Stimulated activated CD4-positive, alpha-beta T cell treated with anti-CD3 and anti-CD28 coated beads, Interleukin-15, amount 100 ng/mL, for 24 hours (primary cell): ENCODE results near the gene UACA.
"Not testable (repeated sequence)": the region's sequence is repeated elsewhere in the genome, so short reads cannot be mapped to it uniquely, and the experiment has no call there.

Source experiments
- DNase-seq: peaks from one replicate; pipeline ENCODE4 v3.0.0-alpha.2; 2020

UACA gene

DNA sequence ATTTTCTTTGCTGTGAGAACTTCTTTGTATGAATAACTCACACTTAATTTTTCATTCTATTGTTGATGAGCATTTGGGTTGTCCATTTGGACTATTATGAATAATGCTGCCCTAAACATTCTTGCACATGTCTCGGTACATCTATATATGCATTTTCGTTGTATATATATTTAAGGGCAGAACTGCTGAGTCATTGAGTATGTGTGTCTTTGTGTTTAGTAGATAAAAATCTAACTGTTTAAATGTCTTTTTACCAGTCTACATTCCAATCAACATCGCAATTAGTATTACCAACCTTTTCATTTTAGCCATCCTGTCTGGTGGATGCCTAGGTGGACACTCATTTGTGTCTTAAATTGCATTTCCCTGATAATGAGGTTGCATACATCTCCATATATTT, 144.4 kb downstream of the UACA start:
- no peak for DNase-seq

DNA sequence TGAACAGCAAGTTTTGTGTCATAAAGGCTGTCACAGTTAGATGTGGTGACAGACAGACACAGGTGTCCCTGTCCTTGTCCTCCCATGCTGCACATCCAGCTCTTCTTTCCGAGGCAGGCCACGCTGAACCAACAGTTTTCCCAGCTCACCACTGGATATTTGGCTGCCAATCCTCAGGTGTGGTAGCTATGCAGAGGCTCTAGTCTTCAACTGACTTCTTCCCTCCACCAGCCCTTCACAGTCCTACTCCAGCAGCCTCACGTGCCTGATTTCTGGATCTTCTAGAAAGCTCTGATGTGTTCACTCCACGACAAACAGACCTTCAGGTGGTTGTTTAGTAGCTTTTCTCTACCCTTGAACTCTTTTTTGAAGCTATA, 145.5 kb downstream of the UACA start:
- DNase-seq: no peak

DNA sequence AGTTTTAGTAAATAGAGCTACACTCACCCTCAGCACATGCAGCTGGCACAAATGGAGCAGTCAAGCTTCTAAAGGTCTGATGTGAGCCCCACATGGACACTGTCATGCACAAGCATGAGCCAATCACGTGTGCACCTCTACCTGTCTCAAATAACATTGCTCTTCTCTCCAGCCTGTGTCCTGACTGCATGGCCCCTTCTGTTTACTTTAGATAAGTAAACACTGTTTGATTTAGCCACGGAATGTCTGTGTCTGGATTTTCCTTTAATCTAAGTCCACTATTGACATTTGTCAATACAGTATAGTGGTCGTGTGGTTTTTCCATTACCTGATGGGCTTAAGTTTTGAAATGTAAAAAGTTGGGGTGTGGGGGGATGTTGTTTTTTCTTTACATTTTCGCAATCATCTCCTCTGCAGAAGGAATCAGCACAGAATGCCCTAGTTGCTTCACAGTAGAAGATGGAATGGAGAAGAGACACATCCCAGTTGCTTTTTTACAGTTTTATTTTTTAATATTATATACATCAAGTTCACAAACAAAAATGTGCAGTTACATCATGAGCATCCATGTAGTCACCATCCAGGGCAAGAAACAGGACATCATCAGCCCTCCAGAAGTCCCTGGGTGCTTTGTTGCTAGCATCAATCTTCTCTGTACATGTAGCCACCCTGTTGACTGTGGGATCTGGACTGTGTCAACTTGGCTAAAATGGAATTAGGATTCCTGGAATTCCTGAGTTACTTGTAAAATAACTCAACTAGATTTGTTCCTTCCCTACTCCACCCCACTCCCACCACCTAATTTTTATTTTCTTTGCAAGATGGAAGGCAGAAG, 146.1 kb downstream of the UACA start:
- no peak for DNase-seq

DNA sequence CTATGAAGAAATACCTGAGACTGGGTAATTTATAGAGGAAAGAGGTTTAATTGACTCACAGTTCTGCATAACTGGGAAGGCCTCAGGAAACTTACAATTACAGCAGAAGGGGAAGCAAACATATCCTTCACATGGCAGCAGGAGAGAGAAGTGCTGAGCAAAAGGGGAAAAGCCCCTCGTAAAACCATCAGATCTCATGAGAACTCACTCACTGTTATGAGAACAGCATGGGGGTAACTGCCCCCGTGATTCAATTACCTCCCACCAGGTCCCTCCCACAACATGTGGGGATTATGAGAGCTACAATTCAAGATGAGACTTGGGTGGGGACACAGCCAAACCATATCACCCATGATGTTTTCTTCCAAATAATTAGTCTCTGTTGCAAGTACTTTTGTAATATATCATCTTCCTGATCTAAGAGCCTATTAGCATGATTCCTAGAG, 147.0 kb downstream of the UACA start:
- not testable (repeated sequence) for DNase-seq

DNA sequence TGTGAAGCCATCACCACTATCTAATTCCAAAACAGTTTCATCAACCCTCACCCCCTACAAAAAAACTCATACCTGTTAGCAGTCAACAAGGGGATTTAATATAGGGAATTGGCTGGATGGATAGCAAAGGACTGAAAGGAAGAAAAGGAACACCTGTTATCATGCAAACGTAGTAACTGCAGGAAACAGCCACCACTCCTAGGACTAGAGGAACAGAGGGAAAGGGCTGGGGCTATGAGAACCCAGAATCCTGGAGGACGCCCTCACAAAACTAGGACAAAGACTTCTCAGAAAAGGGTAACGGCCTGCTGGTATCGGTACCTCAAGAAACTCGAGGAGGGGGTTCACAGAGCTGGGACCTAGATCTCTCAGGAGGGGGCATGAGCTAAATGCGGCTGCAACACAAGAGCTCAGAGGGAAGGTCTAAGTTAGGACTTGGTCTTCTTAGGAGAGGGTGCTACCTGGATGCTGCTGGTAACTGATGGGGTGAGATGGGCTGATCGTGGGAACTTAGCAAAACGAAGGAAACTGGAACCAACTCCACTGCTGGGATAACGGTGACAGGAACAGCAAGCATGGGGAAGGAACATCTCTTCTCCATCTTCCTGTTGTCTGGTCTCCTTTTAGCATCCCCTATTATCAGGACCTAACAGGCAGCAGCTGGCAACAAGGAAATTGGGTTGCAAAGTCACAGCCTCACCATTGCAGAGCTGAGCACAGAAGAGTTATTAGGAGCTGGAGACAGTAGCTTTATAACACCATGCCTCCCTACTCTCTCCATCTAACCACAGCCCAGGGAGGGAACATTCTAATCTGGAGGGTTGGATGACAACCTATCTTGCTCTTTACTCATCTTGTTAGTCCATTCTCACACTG, 147.7 kb downstream of the UACA start:
- no peak for DNase-seq

DNA sequence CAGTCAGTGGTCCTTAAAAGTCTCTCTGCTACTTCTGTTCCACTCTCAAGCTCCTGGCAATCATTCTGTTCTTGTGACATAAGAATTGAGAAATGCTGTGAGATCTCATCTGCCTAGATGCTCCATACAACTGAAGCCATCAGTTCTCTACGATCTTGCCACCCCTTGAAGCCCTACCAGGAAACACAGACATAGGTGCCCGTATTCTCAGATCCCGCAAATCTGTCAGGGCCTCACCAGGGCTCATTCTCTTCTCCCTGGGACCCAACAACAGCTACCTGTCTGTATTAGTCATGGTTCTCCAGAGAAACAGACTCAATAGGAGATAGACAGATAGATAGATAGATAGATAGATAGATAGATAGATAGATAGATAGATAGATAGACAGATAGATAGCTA, 149.1 kb downstream of the UACA start:
- DNase-seq: no peak

DNA sequence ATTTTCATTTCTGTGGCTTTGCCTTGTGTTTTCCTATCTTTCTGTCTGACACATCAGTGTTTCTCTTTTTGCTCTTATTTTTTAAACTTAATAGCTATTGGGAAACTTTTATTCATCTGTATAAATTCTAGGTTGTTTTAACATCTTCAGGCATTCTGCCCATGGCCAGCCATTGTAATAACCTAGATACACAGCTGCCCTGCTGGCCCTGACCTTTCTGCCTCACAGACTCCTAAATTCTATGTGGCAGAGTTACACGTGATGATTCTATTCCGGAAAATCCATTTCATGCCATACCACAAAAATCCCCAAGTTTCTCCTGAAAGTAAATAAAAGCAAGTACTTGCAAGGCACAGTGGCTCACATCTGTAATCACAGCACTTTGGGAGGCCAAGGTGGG, 150.1 kb downstream of the UACA start:
- no peak for DNase-seq

DNA sequence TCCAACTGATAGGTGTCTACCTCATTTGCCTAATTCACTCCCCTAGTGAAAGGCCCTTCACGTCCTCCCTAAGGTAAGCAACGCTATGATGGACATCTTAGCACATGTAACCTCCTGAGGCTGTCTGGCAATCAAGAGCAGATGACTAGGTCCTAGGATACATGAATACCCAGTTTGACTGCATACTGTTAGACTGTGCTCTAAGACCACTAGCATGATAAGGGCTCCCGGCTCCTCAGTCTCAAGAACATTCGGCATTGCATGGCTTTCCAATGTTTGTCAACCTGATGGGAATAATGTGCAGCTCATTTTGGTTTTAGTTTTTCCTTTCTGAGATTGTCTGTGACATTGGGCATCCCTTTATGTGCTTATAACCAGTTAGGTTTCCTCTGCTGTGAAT, 152.1 kb downstream of the UACA start:
- no peak for DNase-seq

DNA sequence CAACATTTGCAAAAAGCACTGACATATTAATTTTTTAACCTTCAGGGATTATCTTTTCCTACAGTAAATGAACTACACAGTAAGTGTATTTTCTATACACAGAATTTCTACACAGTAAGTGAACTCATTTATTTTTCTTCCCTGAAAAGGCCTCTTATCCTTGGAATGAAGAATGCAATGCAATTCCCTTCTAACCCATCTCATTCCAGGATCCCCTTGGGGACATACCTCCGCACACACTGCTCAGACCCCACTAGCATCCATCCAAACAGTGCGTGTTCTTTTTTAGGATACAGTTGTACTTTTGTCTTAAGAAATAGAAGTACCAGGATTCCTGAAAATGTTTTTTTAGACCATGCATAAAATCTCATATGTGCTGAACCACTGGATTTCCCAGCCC, 152.8 kb downstream of the UACA start:
- no peak for DNase-seq

DNA sequence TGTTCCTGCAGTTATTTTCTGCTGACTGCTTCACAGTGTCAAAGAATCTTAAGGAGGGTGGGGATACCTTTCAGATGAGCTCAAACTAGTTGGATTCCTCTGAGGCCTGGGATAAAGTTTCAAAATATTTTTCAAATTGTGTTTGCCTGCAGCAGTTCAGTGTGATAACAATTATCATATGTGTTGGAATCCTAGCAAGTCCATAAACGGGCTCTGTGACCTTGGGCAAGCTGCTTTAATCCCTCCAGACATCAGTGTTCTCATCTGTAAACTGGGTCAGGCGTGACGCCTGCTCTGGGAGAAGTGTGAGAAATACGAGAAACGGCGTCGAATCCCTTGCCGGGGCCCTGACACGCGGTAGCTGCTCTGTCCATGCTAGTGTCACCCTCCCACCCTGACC, 153.5 kb downstream of the UACA start:
- no peak for DNase-seq

DNA sequence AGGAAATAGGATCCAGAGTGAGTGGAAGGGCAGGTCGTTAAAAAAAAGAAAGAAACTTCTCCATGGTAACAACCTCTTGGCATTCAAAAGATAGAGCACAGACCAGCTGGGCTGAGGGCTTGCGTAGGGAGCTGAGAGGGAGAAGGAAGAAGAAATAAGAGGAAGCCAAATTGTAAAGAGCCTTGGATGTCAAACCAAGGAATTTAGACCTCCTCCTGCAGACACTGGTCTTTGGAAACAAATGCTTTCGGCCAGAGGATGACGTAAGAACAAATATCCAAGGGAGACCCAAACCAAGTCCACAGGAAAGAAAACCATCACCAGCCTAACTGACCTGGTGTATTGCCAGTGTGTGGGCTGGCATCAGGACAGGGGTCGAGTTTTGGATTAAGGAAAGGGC, 155.2 kb downstream of the UACA start:
- no peak for DNase-seq

DNA sequence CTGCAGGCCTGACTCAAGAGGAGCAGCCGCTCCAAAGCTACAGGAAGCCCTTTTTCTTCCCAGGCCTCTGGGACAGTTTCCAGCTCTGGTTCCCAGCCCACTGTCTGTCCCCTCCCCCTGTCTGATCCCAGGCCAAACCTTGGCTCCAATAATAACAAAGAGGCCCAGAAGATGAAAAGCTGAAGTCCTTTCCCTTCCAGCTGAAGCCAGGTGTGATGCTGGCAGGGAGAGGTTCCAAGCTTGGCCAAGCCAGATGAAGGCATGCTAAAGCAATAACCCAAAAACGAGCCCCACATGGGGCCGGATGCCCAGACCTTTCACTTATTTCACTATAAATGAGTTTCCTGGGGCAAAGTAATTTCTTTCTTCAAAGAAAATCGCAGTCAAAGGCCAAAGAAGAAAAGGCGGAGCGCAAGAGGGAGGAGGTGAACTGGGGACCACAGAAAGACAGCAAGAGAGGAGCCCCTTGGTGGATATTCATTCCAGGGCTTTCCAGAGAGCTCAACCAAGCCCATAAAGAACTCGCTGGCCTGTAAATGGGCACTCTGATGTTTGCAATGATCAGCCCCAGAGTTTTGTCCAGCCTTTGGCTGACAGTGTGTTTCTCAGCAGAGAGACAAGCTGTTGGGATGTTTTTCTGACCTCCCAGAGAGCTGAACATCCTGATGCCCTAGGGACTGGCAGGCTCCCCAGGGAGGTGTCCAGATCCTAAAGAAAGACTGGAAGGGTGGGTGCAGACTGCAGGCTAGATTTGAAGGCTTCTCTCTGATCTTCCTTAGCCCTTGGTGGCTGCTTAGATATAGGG, 157.6 kb downstream of the UACA start:
- no peak for DNase-seq

DNA sequence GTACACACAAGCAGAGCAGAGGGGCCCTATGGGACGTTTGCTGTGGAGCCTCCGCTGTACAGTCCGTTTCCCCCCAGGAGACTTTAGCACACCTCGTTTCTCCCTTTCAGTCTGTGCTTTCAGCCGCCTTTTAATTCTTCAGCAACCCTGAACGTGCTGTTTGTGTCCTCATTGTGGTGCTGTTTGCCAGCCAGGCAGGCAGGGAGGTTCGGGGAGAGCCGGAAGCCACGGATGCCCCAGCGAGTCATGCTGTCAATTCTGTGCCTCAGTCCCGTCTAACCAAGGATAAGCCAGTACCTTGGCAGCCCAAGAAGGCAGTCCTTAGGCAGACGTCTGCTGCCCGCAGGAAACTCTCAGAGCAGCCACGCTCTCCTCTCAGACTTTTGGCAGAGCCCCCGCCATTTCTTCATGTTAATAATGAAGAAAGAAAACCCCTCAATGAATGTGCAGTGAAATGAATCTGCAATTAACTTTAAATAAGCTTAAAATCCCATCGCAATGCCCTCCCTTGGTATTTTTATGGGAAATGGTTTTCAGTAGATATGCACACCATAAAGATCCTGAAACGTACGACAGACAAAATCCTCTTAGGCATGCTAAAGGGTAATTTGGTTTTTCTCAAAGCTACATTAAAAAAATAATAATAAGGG, 158.6 kb downstream of the UACA start:
- DNase-seq: no peak
